Sigmoid colon (tissue), 7 donors: ENCODE results near the gene GJA9. TPM values are rescaled to one million over a fixed set of nuclear protein-coding genes. Genes with fewer than 3 reads are reported as not detected.

Experiments used
- DNase-seq: peaks from one replicate; pipeline ENCODE4 v3.0.0-alpha.2; 2019
- H3K27ac ChIP-seq, 4 donors: fragments of 200-600 bp; sonication (generic); one replicate each; pipeline ENCODE4 v1.5.1; 2016 to 2019; ENCODE audit warnings: mild to moderate bottlenecking in 1 of 4
- H3K27me3 ChIP-seq, 3 donors: fragments of 200-600 bp; sonication (generic); one replicate each; pipeline ENCODE4 v1.5.1; 2019; ENCODE audit warnings: mild to moderate bottlenecking in 1 of 3
- H3K36me3 ChIP-seq, 4 donors: fragments of 200-600 bp; sonication (generic); one replicate each; pipeline ENCODE4 v1.5.1; 2016 to 2019
- H3K4me1 ChIP-seq, 4 donors: fragments of 200-600 bp; sonication (generic); one replicate each; pipeline ENCODE4 v1.5.1; 2017 to 2019
- H3K4me3 ChIP-seq, 4 donors: fragments of 200-600 bp; sonication (generic); one replicate each; pipeline ENCODE4 v1.5.1; 2017 to 2019; ENCODE audit warnings: mild to moderate bottlenecking in 2 of 4, moderate library complexity in 1 of 4
- H3K9me3 ChIP-seq, 4 donors: fragments of 200-600 bp in 3 of 4; sonication (generic) in 3 of 4; one replicate each; pipeline versions ENCODE4 v1.5.1 to v1.6.1; 2013 to 2019
- EP300 ChIP-seq, 4 donors: sonication (generic); formaldehyde crosslinking; IDR thresholded peaks; one replicate each; pipeline ENCODE4 v1.6.1; 2017; ENCODE audit warnings: antibody characterized with exemption in 4 of 4
- POLR2A ChIP-seq, 2 donors: fragments of 450-650 bp; IDR thresholded peaks; one replicate each; pipeline ENCODE4 v1.6.1; 2016; ENCODE audit warnings: antibody characterized with exemption in 2 of 2, mild to moderate bottlenecking in 2 of 2, moderate library complexity in 2 of 2
- POLR2AphosphoS5 ChIP-seq, 4 donors: sonication (generic); formaldehyde crosslinking; IDR thresholded peaks; one replicate each; pipeline ENCODE4 v1.6.1; 2017; ENCODE audit warnings: antibody characterized with exemption in 4 of 4
- WGBS, 2 donors: extraction: QIAGEN DNeasy Blood & Tissue Kit; methylation state at CpG; one replicate each; pipeline ENCODE4 v1.1.7; 2013; 5-methylcytosine and 5-hydroxymethylcytosine counted together
- intact Hi-C: fragments of 100-400 bp; cut with DNase I; formaldehyde crosslinking; loops from one replicate; pipeline ENCODE4 v1.15.1; 2023
- polyA plus RNA-seq, 3 donors: library from polyadenylated mRNA; stranded (reverse); fragments of 200-250 nt; gene quantifications; one replicate each; pipeline ENCODE4 v1.2.3, GENCODE V29; 2013
- total RNA-seq, 4 donors: library from RNA; depleted of rRNA; stranded (reverse); fragments of >200 nt; gene quantifications; one replicate each; pipeline ENCODE4 v1.1.0, GENCODE V29; 2016
- TF ChIP-seq, protein P1 (sequence below), 4 experiments: fragments of 450-650 bp in 3 of 4; fragments of 200-600 bp in 1 of 4; IDR thresholded peaks; one replicate each; pipeline ENCODE4 v1.5.1; 2016 to 2019; ENCODE audit warnings: antibody characterized with exemption in 4 of 4, mild to moderate bottlenecking in 3 of 4, moderate library complexity in 2 of 4
- donor health status: healthy with polysubstance abuse.
- donor health status: Bipolar disorder and iron deficiency.
- donor health status: healthy.

Gene GJA9
- total and polyA plus RNA-seq, 7 donors = 0.50 TPM; not detected in 6

DNA sequence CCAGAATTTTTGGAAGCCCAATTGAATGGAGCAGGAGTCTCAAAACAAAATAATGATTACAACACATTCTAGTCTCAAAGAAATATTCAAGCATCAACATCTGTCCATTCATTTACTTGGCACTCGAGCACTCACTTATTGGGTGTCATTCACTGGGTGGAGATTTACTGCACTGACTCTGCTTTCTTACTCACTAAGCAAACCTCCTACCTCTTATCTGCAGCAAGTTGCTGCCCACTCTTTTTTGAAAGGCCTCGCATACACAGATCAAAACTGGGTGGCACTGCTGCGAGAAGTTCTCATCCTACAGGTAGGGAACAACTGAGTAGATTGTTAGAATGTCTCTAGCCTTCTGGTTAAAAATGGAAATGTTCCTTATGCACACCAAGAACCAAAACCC is 42.2 kb upstream of the GJA9 start:
- TF ChIP-seq POLR2AphosphoS5 (IDR thresholded peaks at IDR 0.05) (no peak), POLR2A (IDR thresholded peaks at IDR 0.05) (no peak), EP300 (IDR thresholded peaks at IDR 0.05) (no peak)
- TF ChIP-seq, protein P1, sequence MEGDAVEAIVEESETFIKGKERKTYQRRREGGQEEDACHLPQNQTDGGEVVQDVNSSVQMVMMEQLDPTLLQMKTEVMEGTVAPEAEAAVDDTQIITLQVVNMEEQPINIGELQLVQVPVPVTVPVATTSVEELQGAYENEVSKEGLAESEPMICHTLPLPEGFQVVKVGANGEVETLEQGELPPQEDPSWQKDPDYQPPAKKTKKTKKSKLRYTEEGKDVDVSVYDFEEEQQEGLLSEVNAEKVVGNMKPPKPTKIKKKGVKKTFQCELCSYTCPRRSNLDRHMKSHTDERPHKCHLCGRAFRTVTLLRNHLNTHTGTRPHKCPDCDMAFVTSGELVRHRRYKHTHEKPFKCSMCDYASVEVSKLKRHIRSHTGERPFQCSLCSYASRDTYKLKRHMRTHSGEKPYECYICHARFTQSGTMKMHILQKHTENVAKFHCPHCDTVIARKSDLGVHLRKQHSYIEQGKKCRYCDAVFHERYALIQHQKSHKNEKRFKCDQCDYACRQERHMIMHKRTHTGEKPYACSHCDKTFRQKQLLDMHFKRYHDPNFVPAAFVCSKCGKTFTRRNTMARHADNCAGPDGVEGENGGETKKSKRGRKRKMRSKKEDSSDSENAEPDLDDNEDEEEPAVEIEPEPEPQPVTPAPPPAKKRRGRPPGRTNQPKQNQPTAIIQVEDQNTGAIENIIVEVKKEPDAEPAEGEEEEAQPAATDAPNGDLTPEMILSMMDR (IDR thresholded peaks at IDR 0.05) = no peak
- H3K4me3 ChIP-seq = no peak overlapping the region
- WGBS, 2 donors = 21 to 65% methylated on average over 3 of the region's 3 CpGs
- H3K27ac ChIP-seq = no peak overlapping the region
- no peaks in the 10 kb centered on the region for H3K27me3 ChIP-seq
- intact Hi-C loops = no loop called here
- no peaks in the 10 kb centered on the region for H3K36me3 ChIP-seq
- H3K9me3 ChIP-seq = no peaks in the 10 kb centered on the region
- no peak for DNase-seq
- H3K4me1 ChIP-seq = no peaks in the 10 kb centered on the region

DNA sequence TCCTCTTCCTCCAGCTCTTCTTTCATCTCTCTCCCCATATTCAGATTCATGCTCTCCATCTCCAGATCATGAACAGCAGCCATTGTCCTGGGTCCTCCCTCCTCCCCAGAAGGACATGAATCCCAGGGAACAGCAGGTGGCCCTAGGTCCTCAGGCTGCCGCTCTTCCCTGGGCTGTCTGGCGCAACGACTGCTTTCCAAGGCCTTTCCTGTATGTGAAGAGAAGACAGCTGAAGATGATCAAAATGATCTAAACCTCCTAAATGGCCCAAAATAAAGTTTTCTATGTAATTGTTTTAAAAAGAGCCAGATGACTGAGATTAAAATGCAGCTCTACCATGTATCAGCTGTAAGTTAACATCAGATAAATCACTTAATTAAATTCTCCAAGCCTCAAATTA is 37.7 kb upstream of the GJA9 start:
- Histone ChIP-seq H3K27ac (no peak overlapping the region), H3K4me3 (no peak overlapping the region), H3K4me1 (no peaks in the 10 kb centered on the region), H3K36me3 (peaks cover 0 to 3% (median 0%) of the 10 kb centered on the region in 4 donors), H3K9me3 (no peaks in the 10 kb centered on the region), H3K27me3 (no peaks in the 10 kb centered on the region)
- 71 to 83% methylated on average over 3 of the region's 3 CpGs for WGBS, 2 donors
- no peak for TF ChIP-seq EP300 (IDR thresholded peaks at IDR 0.05)
- intact Hi-C loops = no loop called here
- no peak for DNase-seq

DNA sequence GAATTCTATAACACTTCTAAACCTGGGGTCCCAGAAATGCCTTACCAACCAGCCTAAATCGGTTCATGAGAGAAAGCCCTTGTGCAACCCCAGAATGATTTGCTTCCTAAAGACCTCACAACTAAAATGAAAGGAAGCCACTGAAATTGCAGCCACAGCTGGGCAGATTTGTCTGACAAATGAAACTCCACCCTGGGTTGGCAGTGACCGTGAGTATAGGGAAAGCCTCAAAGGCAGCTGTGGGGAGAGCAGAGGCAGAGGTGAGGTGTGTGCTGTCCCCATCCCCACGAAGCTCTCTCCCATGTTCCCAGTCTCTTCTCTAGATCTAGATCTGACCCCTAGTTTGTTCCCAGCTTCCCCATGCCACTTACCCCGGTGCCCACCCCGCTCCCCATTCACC is 37.2 kb upstream of the GJA9 start:
- no peak overlapping the region for H3K27ac ChIP-seq
- no peaks in the 10 kb centered on the region for H3K4me1 ChIP-seq
- TF ChIP-seq EP300 (IDR thresholded peaks at IDR 0.05) (no peak), POLR2A (IDR thresholded peaks at IDR 0.05) (no peak), POLR2AphosphoS5 (IDR thresholded peaks at IDR 0.05) (no peak)
- TF ChIP-seq, protein P1 (IDR thresholded peaks at IDR 0.05) = no peak
- intact Hi-C loops = no loop called here
- 81 to 89% methylated on average over 5 of the region's 5 CpGs for WGBS, 2 donors
- H3K4me3 ChIP-seq = no peak overlapping the region
- no peaks in the 10 kb centered on the region for H3K27me3 ChIP-seq
- H3K36me3 ChIP-seq = peaks cover 0 to 3% (median 0%) of the 10 kb centered on the region in 4 donors
- no peak for DNase-seq
- H3K9me3 ChIP-seq = no peaks in the 10 kb centered on the region

DNA sequence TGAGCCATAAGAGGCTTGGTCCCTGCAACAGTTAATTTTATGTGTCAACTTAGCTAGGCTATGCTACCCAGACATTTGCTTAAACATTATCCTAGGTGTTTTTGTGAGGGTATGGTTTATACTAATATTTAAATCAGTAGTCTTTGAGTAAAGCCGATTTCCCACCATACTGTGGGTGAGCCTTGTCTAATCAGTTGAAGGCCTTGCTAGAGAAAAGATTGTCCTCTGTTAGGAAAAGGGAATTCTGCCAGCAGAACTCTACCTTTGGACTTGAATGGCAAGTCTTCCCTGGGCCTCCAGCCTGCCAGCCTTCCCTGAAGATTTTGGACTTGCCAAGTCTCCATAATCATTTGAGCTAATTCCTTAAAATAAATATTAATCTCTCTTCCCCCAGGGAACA is 36.4 kb upstream of the GJA9 start:
- no peak for TF ChIP-seq EP300 (IDR thresholded peaks at IDR 0.05)
- TF ChIP-seq POLR2AphosphoS5 (IDR thresholded peaks at IDR 0.05) = no peak
- TF ChIP-seq POLR2A (IDR thresholded peaks at IDR 0.05) = no peak
- TF ChIP-seq, protein P1 (IDR thresholded peaks at IDR 0.05) = no peak
- no peak overlapping the region for H3K4me3 ChIP-seq
- H3K27me3 ChIP-seq = no peaks in the 10 kb centered on the region
- intact Hi-C loops = no loop called here
- H3K9me3 ChIP-seq = no peaks in the 10 kb centered on the region
- H3K4me1 ChIP-seq = no peaks in the 10 kb centered on the region
- H3K27ac ChIP-seq = no peak overlapping the region
- DNase-seq = no peak
- H3K36me3 ChIP-seq = peaks cover 0 to 3% (median 0%) of the 10 kb centered on the region in 4 donors
- WGBS, 2 donors = 88 to 95% methylated on average over 1 of the region's 1 CpG

DNA sequence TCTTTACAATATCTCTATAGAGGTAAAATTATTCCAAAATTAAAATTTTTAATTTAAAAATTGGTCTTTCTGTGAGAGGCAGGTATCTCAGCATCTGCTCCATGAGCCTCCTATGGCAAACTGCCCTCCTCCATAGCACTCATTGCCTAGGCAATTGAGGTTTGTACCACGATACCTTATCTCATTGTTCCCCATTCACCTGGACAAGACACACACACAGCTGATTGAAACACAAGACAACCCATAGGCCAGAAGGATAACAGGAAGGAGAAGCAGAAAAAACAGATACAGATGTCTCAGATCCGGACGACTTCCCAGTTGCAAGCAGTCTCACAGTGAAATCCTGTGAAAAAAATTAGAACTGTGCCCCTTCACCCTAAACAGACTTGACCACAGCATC is 36.0 kb upstream of the GJA9 start:
- no peak overlapping the region for H3K4me3 ChIP-seq
- WGBS, 2 donors = 93 to 95% methylated on average over 3 of the region's 3 CpGs
- H3K36me3 ChIP-seq = peaks cover 0 to 3% (median 0%) of the 10 kb centered on the region in 4 donors

More for the DNA sequence above, 36.0 kb upstream of the GJA9 start:
- TF ChIP-seq, protein P1 (IDR thresholded peaks at IDR 0.05) = no peak
- TF ChIP-seq EP300 (IDR thresholded peaks at IDR 0.05) (no peak), POLR2A (IDR thresholded peaks at IDR 0.05) (no peak), POLR2AphosphoS5 (IDR thresholded peaks at IDR 0.05) (no peak)
- no peak for DNase-seq
- Histone ChIP-seq H3K27me3 (no peaks in the 10 kb centered on the region), H3K27ac (no peak overlapping the region), H3K4me1 (no peaks in the 10 kb centered on the region), H3K9me3 (no peaks in the 10 kb centered on the region)
- intact Hi-C loops = no loop called here
